ENCODE results near the gene SLC22A3.
"Not testable (repeated sequence)": the region's sequence is repeated elsewhere in the genome, so short reads cannot be mapped to it uniquely, and the experiment has no call there.

Gene SLC22A3

DNA sequence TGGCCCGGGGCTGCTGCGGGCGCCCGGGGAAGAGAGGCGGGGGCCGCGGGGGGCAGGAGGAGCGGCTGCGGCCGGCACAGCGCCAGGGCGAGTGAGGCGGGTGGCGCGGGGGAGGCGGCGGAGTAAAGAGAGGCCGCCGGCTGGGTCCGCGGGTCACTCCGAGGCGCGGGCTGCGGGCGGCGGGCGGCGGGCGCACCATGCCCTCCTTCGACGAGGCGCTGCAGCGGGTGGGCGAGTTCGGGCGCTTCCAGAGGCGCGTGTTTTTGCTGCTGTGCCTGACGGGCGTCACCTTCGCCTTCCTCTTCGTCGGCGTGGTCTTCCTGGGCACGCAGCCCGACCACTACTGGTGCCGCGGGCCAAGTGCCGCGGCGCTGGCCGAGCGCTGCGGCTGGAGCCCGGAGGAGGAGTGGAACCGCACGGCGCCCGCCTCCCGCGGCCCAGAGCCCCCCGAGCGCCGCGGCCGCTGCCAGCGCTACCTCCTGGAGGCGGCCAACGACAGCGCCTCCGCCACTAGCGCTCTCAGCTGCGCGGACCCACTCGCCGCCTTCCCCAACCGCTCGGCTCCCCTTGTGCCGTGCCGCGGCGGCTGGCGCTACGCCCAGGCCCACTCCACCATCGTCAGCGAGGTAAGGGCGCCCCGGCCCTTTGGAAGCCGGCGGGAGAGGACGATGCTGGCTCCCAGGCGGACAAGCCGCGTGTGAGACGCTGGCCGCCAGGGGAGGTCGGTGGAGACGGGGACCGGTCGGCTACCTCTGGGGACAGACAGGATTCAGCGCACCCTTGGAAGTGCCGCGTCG is at the start of gene SLC22A3:
Gene SLC22A3 (plus strand): TSS at position 156 of the 797 bp plus-strand sequence. CDS start 42 bp downstream, at position 198.
- no peak for DNase-seq (ENCODE audit: low spot score)

DNA sequence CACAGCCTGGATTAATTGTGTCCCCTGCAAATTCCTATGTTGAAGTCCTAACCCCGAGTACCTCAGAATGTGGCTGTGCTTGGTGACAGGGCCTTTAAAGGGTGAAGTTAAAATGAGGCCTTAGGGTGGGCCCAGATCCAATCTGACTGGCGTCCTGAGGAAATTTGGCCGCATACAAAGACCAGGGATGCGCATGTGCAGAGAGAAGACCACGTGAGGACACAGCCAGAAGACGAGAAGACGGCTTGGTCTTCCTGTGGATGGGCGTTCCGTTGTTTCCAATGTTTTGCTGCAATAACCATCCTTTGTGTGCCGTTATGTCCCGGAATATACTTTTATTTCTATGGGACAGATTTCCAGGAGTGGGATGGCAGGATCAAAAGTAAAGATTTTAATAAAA is 48.6 kb upstream of the SLC22A3 start:
- TF ChIP-seq CTCF (IDR thresholded peaks at IDR 0.05; ENCODE audit: extremely low read depth, missing control alignments): no peak
- no peak for DNase-seq (ENCODE audit: low spot score)

More for the DNA sequence above, at the start of gene SLC22A3:
- TF ChIP-seq CTCF (IDR thresholded peaks at IDR 0.05; ENCODE audit: extremely low read depth, missing control alignments): no peak

DNA sequence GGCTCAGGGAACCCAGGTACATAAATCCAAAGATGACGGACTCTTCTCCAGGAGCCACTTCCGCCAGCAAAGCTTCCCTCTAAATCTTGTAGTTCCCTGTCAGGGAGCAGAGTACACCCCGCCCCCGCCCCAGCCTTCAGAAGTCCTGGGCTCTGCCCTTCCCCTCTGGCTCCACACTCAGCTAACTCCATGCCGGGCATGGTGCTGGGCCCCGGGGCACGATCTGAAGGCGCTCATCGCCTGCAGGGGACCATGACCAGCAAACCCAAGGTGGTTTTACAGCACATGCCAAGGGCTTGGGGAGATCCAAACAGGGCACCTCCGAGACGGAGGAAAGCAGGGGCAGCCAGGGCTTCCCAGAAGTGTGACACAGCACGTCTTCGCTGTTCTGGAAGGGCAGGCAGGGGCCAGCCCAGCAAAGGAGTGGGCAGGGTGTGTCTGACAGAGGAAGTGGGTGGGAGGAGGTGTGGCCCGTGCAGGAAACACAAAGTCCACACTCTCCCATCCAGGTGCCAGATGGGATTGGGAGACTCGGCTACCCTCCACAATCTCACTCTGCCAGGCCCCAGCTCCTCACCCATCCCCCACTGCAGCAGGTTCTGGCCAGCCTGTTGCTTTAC is 48.0 kb upstream of the SLC22A3 start:
- DNase-seq (ENCODE audit: low spot score): no peak
- TF ChIP-seq CTCF (IDR thresholded peaks at IDR 0.05; ENCODE audit: extremely low read depth, missing control alignments): no peak

GRCh38 chr6:160301339-160301738 is 46.8 kb upstream of the SLC22A3 start:
- no peak for DNase-seq (ENCODE audit: low spot score)
- no peak for TF ChIP-seq CTCF (IDR thresholded peaks at IDR 0.05; ENCODE audit: extremely low read depth, missing control alignments)

- not testable (repeated sequence) for DNase-seq (ENCODE audit: low spot score)
Observed at GRCh38 chr6:160302431-160303082, 45.6 kb upstream of the SLC22A3 start.

DNA sequence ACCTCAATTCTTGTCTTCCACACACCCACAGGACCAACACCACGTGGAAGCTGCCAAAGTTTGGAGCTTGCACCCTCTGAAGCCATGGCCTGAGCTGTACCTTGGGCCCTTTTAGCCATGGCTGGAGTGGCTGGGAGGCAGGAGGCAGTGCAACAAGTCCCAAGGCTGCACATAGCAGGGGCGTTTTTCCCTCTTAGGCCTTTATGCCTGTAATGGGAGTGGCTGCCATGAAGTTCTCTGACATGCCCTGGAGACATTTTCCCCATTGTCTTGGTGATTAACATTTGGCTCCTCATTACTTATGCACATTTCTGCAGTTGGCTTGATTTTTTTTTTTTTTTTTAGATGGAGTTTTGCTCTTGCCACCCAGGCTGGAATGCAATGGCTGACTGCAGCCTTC is 44.4 kb upstream of the SLC22A3 start:
- no peak for TF ChIP-seq CTCF (IDR thresholded peaks at IDR 0.05; ENCODE audit: extremely low read depth, missing control alignments)
- no peak for DNase-seq (ENCODE audit: low spot score)

- no peak for DNase-seq (ENCODE audit: low spot score)
- no peak for TF ChIP-seq CTCF (IDR thresholded peaks at IDR 0.05; ENCODE audit: extremely low read depth, missing control alignments)
Observed at GRCh38 chr6:160305926-160306713, 42.1 kb upstream of the SLC22A3 start.
